GM21360 (cell line): ENCODE results near the gene ZNF526.

Experiments used
- ATAC-seq: cut with Tn5 transposase; IDR thresholded peaks from one replicate; pipeline ENCODE4 v1.9.1; 2021; ENCODE audit warnings: mild to moderate bottlenecking, moderate library complexity; ENCODE audit not compliant: unreplicated experiment

Gene ZNF526, protein sequence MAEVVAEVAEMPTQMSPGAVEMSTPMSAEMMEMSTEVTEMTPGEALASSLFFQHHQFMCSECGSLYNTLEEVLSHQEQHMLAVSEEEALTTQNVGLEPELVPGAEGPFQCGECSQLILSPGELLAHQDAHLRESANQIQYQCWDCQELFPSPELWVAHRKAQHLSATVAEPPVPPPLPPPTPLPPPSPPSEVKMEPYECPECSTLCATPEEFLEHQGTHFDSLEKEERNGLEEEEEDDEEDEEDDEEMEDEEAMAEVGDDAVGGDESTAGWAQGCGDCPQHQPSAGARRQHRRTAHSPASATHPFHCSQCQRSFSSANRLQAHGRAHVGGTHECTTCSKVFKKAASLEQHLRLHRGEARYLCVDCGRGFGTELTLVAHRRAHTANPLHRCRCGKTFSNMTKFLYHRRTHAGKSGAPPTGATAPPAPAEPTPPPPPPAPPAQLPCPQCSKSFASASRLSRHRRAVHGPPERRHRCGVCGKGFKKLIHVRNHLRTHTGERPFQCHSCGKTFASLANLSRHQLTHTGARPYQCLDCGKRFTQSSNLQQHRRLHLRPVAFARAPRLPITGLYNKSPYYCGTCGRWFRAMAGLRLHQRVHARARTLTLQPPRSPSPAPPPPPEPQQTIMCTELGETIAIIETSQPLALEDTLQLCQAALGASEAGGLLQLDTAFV

DNA sequence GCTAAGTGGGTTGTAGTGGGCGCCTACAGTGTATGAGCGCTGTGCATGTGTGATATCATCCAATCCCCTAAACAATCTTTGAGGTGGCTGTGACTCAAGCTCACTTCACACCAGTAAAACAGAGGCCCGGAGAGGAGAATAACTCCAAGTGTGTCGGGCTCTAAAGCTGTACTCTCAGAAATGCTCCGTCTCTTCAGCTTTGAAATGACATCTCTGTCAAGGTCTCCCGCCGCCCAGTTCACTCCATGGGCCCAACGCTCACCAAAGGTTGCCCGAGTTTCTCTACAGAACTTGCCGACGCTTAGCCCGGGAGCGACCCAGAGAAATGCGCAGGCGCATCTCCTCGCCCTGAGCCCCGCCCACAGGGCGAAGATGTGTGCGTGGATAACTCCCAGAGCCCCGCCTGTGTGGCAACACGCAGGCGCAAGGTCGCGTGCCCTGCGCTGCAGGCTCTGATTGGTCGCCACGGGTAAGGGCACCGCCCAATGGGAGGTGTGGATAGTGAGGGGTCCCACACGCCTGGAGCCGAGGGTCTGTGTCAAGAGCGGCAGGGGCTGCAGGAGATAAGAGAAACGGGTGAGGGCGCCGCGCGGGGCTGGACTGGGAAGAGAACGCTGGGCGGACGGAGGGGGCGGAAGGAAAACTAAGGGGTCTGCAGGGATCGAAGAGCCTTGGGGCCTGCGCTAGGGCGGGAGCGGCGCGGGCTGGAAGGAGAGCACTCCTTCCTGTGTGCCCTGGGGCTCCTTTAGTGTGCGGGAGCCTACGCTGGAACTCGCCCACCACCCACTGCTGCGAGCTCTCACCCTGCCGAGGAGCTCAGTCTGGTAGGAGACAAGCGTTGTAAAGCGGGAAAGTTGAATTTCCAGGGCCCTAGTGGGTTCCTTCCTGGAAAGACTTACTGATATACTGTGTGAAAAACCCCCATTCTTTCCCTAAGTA is at the start of gene ZNF526:
ZNF526 (plus strand) TSS at position 501 of the 939 bp plus-strand sequence. CDS start 4,092 bp downstream, outside the sequence.
- ATAC-seq = peak; percentile 60

DNA sequence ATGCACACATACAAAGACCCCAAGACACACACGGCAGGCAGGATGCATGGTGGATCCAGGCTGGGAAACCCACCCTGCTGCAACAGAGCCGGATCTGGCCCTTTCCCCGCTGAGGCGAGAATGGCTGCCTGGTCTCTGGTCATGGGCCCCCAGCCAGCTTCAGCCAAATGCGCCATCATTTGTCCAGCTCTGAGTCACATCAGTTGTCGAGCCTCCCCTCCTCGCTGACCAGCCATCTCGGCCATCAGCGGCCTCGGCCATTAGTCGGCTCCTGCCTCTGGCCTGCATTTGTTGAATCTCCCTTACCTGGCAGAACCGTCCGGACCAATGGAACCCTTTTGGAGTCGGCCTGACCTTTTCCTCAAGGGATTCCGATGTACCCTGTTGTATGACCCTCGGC is 49.4 kb upstream of the ZNF526 start:
- ATAC-seq = no peak

DNA sequence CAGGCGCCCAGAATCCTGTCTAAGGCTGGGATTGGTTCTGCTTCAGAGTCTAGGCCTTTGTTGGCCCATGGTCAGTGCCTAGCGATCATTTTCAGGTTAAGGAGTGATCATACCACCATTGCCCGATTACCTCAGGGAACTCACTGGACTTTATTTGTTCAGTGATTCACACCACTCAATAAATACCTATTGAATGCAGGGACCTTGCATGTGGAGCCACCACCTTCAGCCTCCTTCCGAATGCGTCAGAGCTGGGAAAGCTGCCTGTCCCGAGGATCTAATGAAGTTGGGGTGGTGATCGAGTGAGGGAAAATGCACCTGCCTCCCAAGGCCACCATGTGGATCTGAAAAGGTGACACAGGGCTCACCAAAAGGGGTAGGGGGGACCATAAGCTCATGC is 47.9 kb upstream of the ZNF526 start:
- ATAC-seq = no peak

DNA sequence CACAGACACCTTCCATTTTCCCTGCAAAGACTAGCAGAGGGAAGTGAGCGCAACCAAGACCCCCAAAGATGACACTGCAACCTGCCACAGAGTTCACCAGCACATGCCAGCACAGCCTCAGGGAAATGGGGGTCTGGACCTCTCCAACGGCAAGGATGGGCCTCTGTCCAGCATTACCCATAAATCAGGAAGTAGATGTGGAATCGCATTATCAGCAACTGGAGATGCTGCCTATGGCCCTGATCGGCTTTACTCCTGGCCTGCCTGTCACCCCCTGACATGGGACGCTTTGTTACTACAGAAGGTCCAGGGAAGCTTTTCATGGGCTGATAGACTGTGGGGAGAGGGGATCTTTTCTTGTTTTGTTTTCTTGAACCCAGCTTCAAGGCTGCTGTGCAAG is 46.4 kb upstream of the ZNF526 start:
- no peak for ATAC-seq

DNA sequence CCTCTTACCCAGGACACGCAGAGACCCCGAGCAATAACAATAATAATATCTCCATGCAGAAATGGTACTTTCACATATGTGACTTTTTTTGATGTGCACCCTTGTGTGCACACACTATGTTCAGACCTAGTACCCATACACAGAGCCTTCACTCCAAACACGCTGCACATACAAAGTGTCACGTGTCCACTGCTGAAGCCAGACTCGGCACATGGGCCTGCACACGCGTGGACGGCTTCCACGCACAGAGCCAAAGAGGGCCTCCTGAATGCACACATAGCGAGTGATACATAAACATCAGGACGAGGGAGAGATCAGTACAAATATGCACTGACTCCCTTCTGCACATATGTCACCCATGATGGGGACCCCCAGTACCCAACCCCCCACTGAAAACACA is 45.9 kb upstream of the ZNF526 start:
- ATAC-seq = no peak

DNA sequence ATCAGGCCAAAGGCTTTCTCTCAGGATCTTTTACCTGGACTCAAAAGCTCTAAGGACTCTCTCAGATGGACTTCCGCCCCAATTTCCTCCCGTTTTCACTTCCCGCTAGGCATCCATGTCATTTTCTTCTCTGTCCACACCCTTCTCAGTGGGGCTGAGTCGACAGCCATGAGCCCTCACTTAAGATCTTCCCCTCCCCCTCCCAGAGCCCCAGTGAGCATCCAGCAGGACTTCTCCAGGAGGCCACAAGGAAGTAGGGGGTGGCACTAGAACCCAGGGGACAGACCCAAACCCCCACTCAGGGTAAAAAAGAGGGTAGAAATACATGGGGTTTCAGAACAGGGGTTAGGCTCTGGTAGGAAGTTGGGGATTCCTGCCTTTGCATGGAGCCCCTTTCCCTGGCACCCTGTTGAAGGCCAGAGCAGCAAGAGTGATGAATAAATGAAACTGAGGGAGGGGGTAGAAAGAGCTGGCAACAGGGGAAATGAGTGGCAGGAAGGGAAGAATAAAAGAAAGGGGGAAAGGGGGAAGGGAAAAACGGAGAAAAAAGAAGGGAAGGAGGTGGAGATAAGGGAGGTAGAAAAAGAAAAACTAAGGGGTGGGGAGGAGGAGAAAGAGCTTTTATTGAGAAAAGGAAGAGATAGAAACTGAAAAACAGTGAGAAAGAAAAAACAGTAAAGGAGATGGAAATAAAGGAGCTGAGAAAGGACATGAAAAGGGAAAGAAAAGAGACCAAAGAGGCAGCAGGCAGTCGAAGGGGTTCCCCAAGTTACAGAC is 45.0 kb upstream of the ZNF526 start:
- ATAC-seq = no peak

DNA sequence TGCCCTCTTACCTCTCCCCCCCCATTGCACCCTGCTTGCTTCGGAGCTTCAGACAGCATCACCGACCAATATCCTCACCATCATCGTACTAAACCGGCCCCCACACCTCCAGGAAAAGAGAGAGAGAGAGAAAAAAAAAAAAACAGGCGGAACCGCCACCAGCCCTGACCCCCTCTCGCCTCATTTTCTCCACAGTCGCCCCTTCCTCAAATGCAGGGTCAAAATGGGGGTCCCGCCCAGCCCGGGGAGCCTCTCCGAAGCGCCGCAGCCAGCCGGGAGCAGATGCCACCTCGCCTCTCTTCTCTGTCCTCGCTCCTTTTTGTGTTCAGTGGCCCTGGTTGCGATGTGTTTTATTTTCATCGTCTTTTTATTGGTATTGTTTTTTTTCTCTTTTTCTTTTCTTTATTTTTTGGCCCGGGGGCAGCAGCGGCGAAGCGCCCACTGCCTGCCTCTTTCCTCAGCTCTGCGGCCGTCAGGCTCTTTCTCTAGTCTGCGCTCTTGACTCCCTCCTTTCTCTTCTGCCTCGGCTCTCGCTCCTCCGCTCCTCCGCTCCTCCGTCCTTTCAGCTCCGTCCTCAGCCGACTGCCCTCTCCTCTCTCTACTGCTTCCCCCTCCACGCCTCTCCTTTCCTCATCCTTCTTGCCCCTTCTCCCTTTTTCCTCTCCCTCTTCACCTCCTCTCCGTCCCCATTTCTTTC is 44.0 kb upstream of the ZNF526 start:
- ATAC-seq = no peak

DNA sequence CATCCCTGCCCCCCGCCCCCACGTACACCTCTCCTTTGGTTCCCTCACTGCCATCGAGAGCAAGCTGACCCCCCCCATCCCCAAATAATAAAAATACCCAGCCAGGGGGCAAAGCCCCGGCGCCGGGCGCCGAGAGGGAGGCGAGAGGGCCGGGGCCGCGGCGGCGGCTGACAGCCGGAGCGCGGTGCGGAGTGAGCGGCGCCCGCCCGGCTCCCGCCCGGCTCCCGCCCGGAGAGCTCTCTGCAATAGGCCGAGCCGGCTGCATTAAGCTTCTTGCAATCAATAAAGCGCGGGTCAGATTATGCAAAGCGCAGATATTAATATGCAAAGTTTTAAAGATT is 43.5 kb upstream of the ZNF526 start:
- no peak for ATAC-seq

DNA sequence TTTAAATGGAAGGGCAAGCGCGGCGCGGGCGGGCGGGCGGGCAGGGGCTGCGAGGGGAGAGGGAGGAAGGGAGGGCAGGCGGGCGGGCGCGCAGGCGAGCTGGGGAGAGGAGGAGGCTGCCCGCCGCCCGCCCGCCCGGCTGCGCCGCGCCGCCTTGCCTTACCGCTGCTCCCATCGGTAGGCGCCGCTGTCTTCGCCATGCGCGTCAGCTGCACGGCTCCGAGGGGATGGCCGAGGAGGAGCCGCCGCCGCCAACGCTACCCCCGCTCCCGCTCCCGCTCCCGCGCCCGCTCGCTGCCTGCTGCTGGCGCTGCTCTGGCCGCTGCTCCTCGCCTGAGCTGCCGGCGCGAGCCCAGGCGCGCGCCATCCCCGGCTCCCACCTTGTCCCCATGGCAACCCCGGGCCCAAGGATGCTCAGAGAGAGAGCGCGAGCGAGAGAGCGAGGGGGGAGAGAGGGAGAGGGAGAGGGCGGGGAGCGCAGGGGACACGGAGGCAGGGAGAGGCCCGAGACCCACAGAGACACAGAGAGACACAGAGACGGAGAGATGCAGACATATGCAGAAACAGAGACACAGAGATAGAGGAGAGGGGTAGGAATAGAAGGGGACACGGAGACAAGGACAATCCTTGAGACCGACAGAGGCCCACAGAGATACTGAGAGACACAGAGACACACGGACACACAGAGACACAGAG is 43.0 kb upstream of the ZNF526 start:
- ATAC-seq = no peak

DNA sequence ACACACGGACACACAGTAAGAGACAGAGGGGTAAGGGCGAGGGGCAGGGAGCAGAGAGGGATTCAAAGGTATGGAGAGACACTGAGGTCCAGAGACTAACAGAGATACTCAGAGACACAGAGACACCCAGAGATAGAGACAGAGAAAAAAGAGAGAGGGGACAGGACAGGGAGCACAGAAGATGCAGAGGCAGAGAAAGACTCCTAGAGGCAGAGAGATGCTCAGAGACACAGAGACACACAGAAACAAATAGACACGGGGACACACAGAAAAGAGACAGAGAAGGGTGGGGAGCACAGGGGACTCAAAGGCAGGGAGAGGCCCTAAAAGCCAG is 42.5 kb upstream of the ZNF526 start:
- no peak for ATAC-seq

DNA sequence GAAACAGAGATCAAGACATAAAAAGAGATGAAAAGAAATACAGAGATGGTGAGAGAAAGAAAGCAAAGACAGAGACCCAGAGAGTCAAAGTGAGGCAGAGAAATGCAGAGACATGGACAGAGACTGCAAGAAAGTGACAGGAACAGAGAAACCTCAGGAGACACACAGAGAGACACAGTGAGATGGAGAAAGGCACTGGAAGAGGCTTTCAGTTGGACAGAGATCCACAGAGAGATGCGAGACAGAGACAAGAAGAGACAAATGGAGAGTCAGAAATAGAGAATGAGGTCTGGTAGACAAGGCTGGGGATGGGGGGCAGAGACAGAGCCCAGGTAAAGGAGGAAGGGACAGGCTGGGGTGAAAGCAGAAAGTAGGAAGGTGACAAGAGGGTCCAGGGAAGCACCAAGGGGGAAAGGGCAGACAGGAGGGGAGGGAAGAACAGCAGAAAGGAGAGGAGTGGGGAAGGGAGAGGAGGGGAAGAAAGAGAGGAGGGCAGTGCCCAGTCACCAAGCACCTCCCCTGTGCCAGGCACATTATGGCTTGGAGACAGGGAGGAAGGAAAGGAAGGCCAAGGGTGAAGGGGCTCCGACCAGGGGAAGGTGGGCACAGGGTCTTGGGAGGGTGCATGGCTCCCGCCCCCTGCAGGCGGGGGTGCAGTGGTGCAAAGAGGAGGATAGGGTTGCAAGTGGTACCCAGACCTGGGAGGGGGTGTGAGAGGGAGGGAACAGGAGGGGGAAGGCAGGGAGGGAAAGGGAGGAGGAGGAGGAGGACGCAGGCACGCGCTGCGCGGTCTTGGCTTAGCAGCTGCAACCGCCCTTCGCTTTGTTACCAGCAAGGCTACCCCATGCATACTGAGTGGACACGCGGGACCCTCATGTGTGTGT is 41.1 kb upstream of the ZNF526 start:
- ATAC-seq = no peak

DNA sequence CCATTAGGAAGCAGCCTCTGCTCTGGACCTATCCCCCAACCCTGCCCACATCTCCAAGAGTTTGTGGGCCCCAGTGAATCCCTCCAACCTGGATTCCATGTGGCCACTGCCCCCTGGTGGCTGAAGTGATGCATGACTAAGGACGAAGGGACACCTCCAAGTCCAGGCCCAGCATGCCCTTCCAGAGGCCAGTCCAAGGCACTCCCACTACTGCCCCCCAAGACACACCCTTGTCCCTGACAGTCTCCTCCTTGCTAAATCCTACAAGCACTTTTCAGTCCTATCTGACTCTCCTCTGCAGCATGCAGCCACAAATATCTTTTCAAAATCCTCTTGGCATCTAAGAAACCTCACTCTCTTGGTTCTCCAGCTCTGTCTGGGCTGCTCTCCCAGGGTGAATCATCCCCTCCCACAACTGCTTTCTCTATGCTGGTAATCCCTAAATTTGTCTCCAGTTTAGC is 35.7 kb upstream of the ZNF526 start:
- ATAC-seq = no peak

DNA sequence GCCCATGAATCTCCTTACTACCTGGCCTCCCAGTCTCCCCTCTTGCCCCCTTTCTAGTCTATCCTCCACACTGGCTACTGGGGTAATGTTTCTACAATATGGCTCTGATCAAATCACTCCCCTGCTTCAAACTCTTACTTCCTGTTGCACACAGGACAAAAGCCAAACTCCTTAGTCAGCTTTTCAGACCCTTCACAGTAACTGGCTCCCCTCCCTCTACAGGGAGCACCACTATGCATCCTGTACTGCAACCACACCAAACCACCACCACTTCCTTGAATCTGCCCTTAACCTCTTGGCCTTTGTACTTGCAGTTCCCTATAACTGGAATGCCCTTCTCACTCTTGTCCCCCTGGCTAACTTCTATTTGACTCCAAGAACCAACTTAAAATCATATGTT is 34.8 kb upstream of the ZNF526 start:
- ATAC-seq = no peak

DNA sequence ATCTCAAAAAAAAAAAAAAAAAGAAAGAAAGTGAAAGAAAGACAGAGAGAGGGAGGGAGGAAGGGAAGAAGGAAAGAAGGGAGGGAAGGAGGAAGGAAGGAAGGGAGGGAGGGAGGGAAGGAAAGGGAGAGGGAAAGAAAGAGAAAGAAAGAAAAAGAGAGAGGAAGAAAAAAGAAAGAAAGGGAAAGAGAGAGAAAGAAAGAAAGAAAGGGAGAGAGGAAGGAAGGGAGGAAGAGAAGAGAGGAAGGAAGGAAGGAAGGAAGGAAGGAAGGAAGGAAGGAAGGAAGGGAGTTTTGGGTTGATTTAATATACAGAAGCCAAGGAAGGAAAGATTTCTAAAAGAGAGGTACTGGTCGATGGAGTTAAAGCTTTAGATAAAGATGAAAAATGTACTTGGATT is 31.4 kb upstream of the ZNF526 start:
- ATAC-seq = no peak

DNA sequence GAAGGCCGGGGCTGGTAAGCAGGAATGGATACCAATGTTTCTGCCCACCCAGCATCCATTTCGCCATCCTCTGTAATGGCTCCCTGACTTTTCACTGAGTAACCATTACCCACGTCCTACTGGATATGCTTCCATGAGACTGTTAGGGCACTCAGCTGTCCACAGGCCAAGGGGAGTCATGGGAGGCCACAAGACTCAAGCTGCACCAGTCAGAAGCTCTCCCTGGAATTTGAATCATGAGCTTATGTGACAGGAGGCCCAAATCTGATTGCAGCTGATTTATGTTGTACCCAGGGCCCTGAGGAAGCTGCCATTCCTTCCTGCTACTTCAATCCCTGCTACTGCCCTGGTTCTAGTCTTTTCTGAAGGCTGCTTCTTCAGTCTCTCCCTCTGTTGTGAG is 31.0 kb upstream of the ZNF526 start:
- ATAC-seq = no peak

DNA sequence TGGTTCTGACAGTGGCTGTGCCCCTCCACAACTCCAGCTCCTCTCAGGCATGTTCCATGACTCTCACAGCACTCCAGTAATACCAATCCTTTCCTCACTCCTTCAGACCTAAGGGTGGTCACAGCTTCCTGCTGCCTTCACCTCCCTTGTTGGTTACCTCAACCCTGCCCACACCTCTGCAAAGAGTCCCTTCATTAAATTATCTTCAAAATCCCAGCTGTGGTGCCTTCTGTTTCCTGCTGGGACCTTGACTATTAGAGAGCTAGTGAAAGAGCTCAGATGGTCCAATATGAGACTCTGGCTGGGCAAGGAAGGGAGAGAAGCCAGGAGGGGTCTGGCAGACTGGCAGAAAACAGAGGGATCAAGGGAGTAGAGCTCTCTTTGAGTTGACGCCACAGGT is 28.8 kb upstream of the ZNF526 start:
- no peak for ATAC-seq

DNA sequence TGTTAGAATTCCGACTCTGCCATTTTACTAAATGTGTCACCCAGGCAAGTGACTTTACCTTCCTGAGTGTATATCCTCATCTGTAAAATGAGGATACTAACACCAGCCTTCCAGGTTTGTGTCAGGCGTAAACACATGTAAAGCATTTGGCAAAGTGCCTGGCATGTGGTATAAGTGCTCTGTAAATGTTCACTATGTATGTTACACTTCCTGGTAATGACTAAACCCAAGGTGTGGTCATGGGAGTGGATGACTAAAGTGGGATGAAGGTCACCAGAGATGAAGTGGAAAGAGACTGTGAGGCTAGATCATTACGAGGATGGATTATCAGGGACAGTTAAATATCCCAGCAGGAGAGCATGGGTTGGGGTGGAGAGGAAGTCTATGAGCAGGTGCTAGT is 28.3 kb upstream of the ZNF526 start:
- ATAC-seq = no peak

DNA sequence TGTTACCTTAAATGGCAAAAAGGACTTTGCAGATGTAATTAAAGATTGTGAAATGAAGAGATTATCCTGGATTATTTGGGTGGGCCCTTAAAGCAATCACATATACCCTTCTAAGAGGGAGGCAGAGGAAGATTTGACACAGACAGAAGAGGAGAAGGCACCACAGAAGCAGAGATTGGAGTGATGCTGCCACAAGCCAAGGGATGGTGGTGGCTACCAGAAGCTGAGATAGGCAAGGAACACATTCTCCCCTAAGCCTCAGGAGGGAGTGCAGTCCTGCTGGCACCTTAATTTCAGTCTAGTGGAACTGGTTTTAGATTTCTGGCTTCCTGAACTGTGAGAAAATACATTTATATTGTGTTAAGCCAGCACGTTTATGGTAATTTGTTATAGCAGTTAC is 26.8 kb upstream of the ZNF526 start:
- no peak for ATAC-seq

DNA sequence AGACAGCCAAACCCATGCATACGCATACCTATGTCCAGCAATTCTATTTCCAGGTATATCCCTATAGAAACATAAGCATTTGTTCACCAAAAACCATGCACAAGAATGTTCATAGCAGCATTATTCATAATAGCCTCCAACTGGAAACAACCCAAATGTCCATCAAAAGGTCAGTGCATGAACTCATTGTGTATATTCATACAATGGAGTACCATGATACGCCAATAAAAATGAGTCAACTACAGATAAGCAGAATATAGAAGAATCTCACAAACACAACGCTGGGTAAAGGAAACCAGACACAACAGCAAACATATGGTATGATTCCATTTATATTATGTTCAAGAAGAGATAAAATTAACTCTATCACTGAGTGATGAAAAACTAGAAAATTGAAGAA is 26.4 kb upstream of the ZNF526 start:
- ATAC-seq = no peak
